GM19324 (cell line): ENCODE results near the gene MTFMT.

Source experiments
- ATAC-seq: cut with Tn5 transposase; IDR thresholded peaks from one replicate; pipeline ENCODE4 v1.9.1; 2021; ENCODE audit warnings: mild to moderate bottlenecking, moderate library complexity; ENCODE audit not compliant: unreplicated experiment, low FRiP score

The MTFMT gene

DNA sequence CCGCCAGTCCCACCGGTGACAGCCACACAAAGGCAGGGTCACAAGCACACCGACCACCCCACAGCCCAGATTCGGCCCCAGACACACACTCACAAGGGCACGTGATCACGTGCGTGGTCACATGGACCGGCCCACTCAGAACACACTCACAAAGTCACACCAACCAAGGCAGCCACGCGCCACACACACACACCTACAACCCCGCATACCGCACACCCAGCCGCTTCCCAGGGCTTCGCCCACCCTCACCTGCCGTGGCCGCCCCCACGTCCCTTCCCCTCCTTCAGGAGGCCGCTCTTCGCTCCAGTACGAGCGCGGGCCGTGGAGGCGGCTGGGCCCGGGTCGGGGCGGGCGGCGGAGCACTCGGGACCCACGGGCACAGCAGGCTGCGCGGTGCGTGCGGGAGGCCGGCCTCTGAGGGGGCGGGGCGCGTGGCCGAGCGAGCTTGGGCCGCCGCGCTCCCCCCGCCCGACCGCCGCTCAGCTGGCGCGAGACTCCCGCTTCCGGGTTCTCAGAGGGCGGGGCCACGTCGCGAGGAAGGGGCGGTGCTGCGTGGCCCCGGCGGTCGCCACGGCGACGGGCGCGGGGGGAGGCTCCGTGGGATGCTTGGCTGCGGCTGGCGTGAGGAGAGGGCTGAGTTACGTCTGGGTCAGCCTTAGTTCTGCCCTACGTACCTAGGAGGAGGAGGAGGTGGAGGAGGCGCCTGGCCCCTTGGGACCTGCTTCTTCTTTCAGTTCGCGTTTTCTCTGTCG is 39.8 kb downstream of the MTFMT start, which contains the start of gene SPG21:
TSS of gene SPG21 (minus strand) at position 499 of the 752 bp plus-strand sequence. CDS start 6,345 bp downstream, outside the sequence.
- peak; percentile 95 for ATAC-seq

DNA sequence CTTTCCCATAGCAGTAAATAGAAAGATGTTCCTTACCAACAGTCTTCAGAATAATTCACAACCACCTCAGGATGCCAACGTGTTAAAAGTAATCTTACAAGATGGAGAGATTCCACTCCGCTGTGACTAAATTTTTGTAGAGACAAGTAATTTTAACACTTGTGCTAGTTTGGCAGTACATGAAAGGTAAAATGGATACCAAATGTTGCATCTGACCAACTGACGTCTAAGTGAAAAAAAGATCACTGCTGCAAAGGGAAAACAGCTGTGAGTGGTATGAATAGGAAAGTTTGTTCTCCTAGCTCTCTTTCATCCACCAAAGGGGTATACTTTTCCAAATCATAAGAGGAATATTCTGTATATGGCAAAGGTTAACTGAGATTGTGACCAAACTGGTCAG is 42.3 kb downstream of the MTFMT start:
- no peak for ATAC-seq

GRCh38 chr15:64985366-64986033 is 43.9 kb downstream of the MTFMT start:
- ATAC-seq = no peak

- no peak for ATAC-seq
These were observed 47.0 kb downstream of the MTFMT start for GRCh38 chr15:64982472-64982871.

GRCh38 chr15:64981812-64982431 is 47.5 kb downstream of the MTFMT start:
- ATAC-seq = no peak

DNA sequence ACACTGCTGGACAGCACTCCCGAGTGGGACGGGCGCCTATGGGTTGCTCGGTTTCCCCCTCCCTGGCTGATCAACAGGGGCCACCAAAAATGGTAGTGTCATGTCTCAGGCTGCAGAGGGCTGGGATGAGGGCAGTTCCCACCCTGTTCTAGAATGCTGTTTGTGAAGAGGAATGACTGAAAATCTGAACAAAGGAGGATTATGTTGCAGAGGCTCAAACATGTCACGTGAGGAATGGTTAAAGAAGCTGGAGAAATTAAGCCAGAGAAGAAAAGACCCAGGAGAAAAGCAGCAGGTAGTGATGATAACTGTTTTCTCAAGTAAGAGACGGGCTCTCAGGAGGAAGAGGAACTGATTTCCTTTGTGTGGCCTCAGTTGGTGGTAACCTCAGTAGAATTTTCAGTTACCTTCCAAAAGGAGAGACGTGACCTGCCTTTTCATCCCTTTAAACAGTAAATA is 50.2 kb downstream of the MTFMT start:
- no peak for ATAC-seq

DNA sequence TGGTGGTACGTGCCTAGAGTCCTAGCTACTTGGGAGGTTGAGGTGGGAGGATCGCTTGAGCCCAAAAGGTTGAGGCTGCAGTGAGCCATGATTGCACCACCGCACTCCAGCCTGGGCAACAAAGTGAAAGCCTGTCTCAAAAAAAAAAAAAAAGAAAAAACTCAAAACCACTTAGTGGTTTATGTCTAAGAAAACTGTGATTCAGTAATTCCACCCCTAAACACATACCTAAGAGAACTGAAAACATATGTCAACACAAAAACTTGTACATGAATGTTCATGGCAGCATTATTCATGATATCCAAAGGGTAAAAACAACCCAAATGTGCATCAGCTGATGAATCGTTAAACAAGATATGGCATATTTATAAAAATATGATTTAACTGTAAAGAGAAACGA is 54.0 kb downstream of the MTFMT start:
- ATAC-seq = no peak

DNA sequence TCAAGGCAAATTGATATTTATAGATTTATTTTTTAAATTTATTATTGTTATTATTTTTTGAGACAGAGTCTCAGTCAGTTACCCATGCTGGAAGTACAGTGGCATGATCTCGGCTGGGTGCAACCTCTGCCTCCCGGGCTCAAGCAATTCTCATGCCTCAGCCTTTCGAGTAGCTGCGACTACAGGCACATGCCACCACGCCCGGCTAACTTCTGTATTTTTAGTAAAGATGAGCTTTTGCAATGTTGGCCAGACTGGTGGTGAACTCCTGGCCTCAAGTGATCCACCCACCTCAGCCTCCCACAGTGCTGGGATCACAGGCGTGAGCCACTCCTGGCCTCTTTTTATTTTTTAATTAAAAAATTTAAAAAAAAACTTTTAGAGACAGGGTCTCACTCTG is 58.7 kb downstream of the MTFMT start:
- no peak for ATAC-seq

DNA sequence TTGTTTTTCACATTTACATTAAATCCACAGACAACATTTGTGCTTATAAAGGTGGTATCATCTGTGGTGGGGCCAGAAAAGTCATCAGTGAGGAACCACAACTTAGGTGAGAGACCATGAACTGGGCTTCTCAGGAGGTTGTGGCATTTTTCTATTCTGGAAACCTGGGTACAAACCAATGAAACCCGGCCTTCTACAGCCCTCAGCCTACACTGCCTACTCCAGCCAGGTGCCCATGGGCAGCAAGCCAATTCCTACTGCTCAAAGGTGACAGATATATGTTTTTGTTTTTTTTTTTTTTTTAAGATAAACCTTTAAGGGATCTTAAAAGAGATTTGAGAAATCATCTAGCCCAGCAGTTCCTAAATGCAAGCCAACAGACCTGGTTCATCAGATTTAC is 60.0 kb downstream of the MTFMT start:
- no peak for ATAC-seq

DNA sequence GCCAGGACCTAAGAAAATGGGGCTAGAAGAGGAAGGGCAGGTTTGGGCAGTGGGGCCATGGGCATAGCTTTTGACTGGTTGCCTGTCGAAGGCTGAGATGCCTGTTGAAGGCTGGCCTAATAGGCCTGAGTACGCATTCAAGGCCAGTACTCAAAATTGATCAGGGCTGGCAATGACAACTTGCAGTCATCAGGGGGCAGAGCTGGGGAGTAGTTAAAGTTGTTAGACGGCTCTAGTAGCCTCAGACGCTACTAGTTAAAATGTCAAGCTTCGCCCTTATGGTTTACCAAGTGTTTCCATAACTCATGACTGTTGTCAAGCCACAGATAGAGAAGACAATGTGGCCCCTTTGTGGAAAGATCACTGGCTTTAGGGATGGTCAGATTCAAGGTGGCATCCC is 68.4 kb downstream of the MTFMT start:
- ATAC-seq = no peak

DNA sequence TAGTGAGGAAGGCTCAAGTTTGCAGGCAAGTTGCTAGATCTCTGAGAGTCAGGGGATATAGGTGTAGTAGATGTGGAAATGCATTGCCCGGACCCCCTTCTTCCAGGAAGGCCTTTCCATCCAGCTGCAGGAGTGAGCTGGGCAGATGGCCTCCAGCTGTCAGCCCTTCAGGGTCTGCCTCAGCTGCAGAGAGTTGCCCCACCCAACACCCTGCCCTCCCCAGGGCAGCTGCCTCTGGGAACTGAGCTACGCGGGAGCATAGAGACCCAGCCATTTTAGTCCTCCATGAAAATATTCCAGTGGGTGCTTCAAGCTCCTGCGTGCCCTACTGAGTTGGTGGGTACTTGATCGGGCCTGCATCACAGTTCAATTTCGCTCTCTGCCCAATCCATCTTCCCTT is 69.3 kb downstream of the MTFMT start:
- no peak for ATAC-seq

DNA sequence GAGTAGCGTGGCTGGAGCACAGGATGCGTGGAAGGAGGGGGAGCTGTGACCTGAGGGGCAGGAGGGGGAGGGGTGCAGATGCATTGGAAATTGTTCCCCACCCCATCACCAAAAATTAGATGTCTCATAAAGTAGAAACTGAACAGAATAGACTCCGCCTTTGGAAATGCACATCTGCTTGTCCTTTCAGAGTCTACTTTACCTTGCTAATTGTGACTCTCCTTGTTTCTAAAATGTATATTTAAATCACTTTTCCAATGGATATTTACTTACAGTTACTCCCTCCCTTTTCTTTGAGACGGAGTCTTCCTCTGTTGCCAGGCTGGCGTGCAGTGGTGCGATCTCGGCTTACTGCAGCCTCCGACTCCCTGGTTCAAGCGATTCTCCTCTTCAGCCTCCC is 70.3 kb downstream of the MTFMT start:
- ATAC-seq = no peak

GRCh38 chr15:64954395-64954794 is 75.0 kb downstream of the MTFMT start:
- no peak for ATAC-seq

GRCh38 chr15:64951777-64952418 is 77.5 kb downstream of the MTFMT start:
- no peak for ATAC-seq
